GM15510 (cell line): ENCODE results near the gene WDFY4.

Experiments used
- POLR2A ChIP-seq: IDR thresholded peaks from 3 replicates; pipeline ENCODE4 v1.6.1; 2011; ENCODE audit warnings: borderline replicate concordance; ENCODE audit not compliant: insufficient read length; ENCODE audit errors: extremely low read depth

WDFY4 gene

DNA sequence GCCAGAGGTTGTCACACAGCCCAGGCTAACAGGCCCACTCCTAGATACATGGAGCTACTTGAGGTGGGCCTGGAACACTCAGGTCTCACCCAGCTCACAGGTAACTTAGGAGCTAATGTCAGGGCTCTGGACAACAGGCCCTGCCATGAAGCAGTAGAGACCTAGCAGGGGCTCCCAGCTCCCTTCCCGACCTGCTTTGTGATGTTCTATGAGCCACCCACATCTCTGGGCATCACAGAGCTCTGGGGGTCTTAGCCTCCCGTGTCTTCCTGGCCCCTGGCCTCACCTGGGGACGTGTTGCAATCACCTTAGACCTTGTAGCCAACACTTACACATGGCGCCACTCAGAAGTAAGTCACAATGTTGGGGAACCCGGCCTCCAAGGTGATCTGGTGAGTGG lies 12.4 kb downstream of the WDFY4 start:
- no peak for TF ChIP-seq POLR2A

DNA sequence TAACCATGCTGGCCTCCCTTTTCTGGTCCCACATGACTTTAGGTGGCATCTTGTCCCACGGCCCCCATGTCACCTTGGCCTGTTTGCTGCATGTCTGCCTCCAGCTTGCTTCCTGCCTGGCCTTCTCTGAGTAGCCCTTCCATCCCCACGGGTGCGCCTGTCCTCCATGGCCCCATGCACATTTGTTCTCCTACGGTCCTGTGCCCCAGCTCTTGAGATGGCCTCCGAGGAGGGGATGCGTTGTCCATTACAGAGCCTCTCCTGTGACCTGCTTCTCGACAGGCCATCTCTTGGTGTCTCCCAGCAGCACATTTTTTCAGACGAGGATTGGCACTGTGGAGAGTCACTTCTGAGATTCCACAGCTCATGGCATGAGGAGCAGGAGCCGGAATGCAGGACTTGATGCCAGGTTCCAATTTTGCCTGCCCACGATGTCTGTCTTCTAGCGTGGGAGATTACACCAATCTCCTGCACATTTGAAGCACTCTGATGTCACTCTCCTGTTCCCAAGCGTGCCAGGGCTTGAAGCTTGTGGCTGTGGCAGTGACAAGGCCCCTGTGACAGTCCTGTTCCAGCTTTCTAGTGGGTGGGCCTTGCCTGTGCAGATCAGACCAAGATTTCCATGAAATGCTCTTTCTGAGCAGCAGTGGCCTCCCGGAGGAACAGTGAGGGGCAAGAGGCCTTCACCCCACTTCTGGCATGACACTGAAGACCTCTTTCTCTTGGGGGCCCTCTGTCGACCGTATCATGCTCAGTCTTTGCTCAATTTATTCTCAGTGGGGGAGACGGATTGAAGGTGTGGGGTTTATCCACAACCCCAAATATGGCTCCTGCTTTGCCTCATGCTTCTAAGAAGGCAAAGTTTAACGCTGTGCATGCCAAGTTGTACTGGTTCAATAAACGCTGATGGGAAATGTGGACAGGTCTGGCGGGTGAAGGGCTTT lies 13.4 kb downstream of the WDFY4 start:
- TF ChIP-seq POLR2A: no peak

DNA sequence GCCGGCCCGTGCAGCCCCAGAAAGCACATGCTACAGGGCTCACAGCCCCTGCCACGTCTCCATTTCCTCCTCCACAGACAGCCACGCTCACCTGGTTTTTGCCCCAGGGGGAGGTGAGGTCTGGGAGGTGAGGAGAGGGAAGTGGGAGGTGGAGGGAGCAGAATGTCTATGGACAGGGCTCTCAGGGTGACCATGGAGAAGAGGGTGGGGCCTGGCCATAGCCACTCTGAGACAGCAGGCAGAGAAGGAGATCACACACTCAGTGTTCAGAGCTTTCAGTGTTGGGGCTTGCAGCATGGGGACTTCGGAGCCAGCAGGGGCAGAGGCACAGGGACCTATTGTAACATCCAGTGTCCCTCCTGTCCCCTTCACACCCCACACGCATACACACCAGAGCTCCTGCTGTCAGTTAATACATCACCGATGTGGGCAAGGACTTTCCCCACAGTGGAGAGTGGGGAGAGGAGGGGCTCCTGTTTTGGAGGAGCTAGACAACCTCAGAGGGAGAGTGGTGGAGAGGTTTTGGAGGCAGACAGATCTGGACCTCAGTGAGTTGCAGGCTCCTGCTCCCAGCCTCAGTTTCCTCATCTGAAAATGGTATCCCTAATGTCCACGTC lies 14.4 kb downstream of the WDFY4 start:
- TF ChIP-seq POLR2A: no peak

DNA sequence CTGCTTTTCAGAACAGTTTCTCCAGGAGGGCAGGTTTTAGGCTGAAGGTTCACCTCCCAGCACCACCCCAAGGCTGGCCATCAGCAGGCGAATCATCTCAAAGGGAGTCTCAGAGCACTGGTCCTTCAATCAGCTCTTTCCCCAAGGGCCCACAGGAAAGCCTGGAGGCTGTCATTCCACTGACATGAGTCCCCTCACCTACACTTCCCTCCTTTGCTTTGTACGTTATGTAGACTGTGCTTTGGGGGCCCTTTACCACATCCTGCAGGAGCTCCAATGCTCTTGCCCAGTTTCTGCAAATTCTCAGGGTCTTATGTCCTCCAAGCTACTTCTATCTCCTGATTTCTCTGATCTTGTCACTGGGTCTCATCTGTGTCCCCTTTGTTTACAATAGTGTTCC lies 15.4 kb downstream of the WDFY4 start:
- no peak for TF ChIP-seq POLR2A

DNA sequence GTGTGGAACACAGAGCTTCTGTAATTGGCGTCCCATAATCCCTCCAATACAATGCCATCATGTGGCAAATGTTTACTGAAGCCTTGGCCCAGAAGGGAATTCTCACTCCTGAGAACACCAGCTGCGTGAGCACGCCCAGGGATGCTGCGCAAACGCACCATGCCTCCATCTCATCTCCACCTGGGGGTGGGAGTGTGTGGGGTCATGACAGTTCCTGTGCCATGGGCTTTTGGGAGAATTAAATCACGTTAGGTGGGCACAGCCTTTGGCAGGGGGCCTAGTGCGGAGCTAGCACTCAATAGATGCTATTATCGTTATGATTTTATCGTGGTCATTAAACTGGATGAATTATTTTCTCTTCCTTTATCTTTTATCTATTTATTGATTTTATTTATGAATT lies 15.8 kb downstream of the WDFY4 start:
- no peak for TF ChIP-seq POLR2A

DNA sequence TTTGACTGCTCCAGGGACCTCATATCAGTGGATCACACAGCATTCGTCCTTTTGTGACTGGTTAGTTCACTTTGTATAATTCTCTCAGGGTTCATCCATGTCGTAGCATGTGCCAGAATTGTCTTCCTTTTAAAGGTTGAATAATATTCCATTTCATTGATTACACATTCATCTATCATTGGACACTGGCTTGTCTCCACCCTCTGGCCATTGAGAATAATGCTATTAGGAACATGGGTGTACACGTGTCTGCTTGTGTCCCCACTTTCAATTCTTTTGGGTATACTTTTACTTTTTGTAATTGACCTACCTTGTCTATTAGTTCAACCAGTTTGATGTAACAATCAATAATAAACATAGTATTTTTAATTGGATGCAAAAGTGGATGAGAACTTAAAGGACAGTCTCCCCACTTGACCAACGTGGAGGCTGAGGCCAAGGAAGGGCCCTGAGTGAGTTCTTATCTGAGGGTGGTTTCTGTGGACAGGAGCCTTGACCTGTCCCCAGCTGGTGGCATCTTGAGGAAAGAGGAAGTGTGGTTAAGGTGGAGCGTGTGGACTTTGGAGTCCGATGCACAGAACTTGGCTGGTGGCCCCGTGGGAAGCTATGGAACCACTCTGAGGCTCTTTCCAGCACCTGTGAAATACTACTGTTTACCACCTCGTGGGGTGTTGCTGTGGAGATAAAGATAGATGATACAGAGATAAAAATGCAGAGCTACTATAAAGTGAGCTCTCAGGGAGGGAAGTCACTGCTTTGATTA lies 16.6 kb downstream of the WDFY4 start:
- no peak for TF ChIP-seq POLR2A

DNA sequence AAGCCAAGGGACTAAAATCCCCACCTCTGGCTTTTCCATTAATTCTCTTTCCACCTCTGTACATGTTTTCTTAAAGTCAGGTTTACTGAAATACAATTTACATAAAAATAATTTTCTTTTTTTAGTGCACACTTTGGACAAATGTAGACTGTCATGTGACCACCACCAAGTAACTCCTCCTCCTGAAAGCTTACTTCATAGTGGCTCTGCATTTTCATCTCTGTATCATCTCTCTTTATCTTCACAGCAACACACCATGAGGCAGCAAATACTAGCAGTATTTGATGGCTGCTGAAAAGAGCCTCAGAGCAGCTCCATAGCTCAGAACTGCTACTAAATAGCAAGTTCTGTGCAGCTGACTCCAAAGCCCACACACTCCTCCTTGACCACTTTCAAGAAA lies 17.3 kb downstream of the WDFY4 start:
- no peak for TF ChIP-seq POLR2A

DNA sequence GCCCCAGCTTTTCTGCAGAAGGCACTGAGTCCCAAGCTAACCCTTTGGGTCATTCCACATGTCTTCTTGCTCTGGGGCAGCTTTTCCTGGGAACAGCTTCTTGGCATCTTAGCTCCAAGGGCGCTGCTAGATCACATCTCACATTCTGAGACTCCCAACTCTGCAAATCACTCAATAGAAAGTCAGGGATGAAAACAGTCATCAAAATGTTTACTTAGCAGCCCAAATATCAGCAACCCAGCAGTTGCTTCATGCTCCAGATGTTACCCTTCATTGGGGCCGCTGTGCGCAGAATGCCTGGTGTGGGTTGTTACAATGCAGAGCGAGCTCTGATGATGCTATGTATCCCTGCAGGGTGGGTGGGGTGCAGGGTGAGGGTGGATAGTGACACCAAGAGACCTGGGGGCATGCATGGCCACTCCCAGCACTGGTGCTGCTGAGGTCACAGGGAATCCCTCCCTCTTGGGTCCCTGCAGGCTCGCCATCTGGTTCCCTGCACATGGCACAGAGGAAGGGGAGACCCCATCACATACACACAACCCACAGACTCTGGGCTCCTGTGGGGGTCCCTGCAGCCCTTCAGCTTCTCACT lies 19.0 kb downstream of the WDFY4 start:
- TF ChIP-seq POLR2A: no peak

DNA sequence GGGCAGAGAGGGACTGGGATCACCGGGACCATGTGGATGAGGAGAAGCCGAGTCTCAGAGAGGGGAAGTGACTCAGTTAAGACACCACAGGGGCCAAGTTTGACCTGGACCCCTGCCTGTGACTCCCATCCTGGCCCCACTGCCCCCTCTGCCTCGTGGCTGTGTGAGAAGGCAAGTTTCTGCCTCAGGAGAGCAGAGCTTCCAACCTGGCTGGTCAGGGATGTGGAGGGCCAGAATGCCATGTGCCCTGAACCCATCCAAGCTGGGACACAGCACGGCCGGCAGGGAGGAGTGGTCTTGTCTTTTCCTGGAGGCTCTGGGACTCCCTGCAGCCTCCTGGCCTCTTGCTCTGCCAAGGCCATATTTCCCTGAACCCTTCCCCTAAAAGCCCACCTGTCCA lies 19.5 kb downstream of the WDFY4 start:
- no peak for TF ChIP-seq POLR2A

DNA sequence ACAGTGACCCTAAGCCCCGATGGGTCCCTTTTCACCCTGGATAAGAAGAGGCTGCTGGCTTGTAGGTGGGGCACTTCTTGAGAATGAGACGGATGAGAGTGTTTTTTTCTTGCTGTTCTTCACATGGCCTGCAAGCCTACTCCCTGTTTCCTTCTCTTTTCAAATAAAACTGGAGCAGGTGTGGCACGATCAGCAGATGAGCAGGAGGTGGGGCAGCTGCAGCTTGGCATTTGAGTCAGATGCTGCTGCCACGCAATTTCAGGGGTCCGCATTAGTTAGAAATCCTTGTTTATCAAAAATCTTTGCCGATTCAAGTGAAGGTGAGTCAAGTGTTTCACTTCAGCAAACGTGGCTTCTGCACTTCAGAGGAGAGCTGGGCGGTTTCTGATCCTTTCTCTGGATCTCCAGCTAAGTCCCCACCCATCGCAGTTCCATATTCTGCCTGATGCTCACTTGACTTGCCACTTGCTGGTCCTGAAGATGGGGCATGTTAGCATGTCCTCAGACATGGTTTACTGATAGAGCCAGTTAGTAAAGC lies 20.8 kb downstream of the WDFY4 start:
- TF ChIP-seq POLR2A: no peak

DNA sequence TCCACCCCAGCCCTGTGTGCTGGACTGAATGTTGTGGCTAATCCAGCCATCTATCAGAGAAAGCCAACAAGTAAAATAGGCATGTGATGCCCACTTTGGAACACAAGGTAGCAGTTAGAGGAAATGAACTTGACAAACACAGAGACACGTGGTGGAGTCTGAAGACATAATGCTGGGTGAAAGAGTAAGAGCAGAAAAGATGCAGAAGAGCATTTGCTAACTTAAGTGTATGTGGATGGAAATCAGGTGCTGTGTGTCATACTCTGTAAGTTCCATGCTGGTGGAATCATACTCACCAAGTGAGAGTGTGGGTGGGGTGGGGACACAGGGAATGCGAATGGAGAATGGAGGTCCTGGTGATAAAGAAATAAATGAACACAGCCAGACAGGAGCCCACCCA lies 22.8 kb downstream of the WDFY4 start:
- TF ChIP-seq POLR2A: no peak

DNA sequence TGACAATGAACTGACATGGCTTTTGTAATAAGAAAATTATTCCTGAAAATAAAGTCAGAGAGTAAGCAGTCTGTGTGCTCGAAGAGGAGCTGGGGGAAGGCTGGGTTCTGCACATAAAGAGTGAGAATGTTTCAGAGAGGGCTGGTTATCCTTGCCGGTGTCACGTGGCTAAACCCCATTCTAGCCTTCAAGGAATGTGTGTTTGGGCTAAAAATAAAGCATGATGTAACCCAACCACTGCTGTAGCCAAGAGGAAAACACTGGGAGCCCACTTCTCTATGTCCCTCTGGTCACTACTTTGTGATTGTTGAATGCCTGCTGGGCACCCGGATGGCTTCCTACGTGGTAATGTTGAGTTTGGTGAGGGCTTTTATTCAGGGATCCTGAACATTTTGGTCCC lies 23.5 kb downstream of the WDFY4 start:
- TF ChIP-seq POLR2A: no peak

DNA sequence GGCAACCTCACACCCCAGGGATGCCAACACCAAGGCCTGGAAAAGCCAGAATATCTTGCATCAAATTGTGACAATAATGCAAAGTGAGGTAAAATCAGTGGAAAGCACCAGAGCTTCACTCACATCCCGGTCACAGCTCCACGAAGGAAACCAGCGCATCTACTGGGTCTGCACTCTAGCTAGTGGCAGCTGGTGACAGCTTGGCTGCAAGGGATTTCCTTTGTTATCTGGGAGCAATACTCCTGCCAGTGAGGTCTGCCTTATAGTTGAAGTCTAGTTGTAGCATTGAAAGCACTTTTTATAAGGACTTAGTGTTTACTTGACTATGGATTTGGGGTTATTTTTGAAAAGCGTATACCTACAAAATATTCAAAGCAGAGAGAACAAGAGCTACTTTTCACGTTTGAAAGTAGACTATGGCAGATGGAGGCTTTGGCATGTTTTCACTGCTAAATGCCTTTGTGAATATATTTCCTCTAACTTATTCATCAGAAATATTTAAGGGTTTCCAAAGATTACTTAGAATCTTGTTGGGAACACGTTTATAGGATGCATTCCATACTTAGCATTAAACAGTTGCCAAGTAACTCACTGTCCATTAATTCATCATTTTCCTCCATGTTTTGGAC lies 26.1 kb downstream of the WDFY4 start:
- TF ChIP-seq POLR2A: no peak

DNA sequence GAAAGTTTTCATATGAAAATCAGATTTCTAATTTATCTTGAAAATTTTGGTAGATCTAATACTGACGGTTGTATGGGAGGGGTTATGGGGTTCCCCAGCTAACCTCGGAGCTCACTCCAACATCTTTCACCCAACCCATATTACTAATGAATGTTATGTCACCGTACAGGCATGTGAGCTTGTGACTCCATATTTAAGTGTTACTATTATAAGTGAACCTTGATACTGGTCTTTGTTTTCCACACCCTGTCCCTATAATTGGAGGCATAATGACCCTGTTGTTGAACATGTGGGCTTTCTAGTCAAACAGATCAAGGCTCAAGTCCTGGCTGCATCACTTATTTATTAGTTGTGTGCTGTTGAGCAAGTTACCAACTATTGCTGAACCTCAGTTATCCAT lies 27.2 kb downstream of the WDFY4 start:
- no peak for TF ChIP-seq POLR2A
